Measurements from ENCODE around the gene PARP1. TPM values are rescaled to one million over a fixed set of nuclear protein-coding genes. Genes with fewer than 3 reads are reported as not detected.

The PARP1 gene
- polyA plus RNA-seq, 3 donors: 17.7 to 30.0 (median 23.3) TPM

- Histone ChIP-seq H3K4me1 (ENCODE audit: control insufficient read depth in 1 of 2, insufficient read depth in 2 of 2, low read length in 2 of 2) (no peaks in the 10 kb centered on the region), H3K9me3 (replicated peaks in 1 of 2; ENCODE audit: control insufficient read depth in 1 of 2, insufficient read depth in 1 of 2, low read length in 2 of 2) (no peaks in the 10 kb centered on the region), H3K4me3 (replicated peaks in 1 of 3; ENCODE audit: low read depth in 2 of 3, low read length in 3 of 3) (peak overlapping the region in 1 of 3 experiments; percentile 24), H3K27ac (ENCODE audit: low read depth in 1 of 2, low read length in 2 of 2) (no peak overlapping the region), H3K36me3 (replicated peaks in 1 of 2; ENCODE audit: control insufficient read depth in 1 of 2, insufficient read depth in 2 of 2, low read length in 2 of 2) (no peaks in the 10 kb centered on the region), H3K79me2 (ENCODE audit: insufficient read depth, low read length) (no peaks in the 10 kb centered on the region), H3K27me3 (ENCODE audit: control insufficient read depth in 2 of 2, insufficient read depth in 2 of 2, low read length in 2 of 2) (peaks cover 4 to 6% of the 10 kb centered on the region in 2 donors), H2AFZ (ENCODE audit: insufficient read depth, low read depth, low read length, poor library complexity, severe bottlenecking) (peak overlapping the region; percentile 43), H3K4me2 (replicated peaks; ENCODE audit: extremely low read depth, low read length, poor library complexity, severe bottlenecking) (peak overlapping the region; percentile 9), H4K20me1 (ENCODE audit: insufficient read depth, low read length) (no peaks in the 10 kb centered on the region), H3K9ac (ENCODE audit: insufficient read depth, low read length, poor library complexity, severe bottlenecking) (no peak overlapping the region)
- no peak overlapping the region for H3K27ac Mint-ChIP-seq
- WGBS (ENCODE audit: insufficient coverage): 17% methylated on average over 16 of the region's 24 CpGs
- peak overlapping the region; percentile 68 to 85 for H3K4me3 Mint-ChIP-seq
- intact Hi-C loops (cut with micrococcal nuclease): no loop called here
- peaks cover 0 to 2% (median 0%) of the 10 kb centered on the region in 7 donors for H3K9me3 Mint-ChIP-seq
- peaks cover 6 to 14% (median 7%) of the 10 kb centered on the region in 3 donors for H3K27me3 Mint-ChIP-seq (ENCODE audit: low read depth in 3 of 3)
- TF ChIP-seq, protein P1, sequence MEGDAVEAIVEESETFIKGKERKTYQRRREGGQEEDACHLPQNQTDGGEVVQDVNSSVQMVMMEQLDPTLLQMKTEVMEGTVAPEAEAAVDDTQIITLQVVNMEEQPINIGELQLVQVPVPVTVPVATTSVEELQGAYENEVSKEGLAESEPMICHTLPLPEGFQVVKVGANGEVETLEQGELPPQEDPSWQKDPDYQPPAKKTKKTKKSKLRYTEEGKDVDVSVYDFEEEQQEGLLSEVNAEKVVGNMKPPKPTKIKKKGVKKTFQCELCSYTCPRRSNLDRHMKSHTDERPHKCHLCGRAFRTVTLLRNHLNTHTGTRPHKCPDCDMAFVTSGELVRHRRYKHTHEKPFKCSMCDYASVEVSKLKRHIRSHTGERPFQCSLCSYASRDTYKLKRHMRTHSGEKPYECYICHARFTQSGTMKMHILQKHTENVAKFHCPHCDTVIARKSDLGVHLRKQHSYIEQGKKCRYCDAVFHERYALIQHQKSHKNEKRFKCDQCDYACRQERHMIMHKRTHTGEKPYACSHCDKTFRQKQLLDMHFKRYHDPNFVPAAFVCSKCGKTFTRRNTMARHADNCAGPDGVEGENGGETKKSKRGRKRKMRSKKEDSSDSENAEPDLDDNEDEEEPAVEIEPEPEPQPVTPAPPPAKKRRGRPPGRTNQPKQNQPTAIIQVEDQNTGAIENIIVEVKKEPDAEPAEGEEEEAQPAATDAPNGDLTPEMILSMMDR (IDR thresholded peaks at IDR 0.05): no peak
- peaks cover 8% of the 10 kb centered on the region for H3K4me1 Mint-ChIP-seq
- no peak for DNase-seq
- H3K36me3 Mint-ChIP-seq: no peaks in the 10 kb centered on the region
Observed at GRCh38 chr1:226425431-226426031, 17.6 kb upstream of the PARP1 start.

GRCh38 chr1:226425004-226425378 is 17.1 kb upstream of the PARP1 start:
- DNase-seq: no peak
- 20% methylated on average over 1 of the region's 2 CpGs for WGBS (ENCODE audit: insufficient coverage)
- intact Hi-C loops (cut with micrococcal nuclease): no loop called here
- Histone ChIP-seq H3K27me3 (ENCODE audit: control insufficient read depth in 2 of 2, insufficient read depth in 2 of 2, low read length in 2 of 2) (peaks cover 4 to 6% of the 10 kb centered on the region in 2 donors), H3K9ac (ENCODE audit: insufficient read depth, low read length, poor library complexity, severe bottlenecking) (no peak overlapping the region), H2AFZ (ENCODE audit: insufficient read depth, low read depth, low read length, poor library complexity, severe bottlenecking) (no peak overlapping the region), H3K4me3 (replicated peaks in 1 of 3; ENCODE audit: low read depth in 2 of 3, low read length in 3 of 3) (no peak overlapping the region), H3K4me2 (replicated peaks; ENCODE audit: extremely low read depth, low read length, poor library complexity, severe bottlenecking) (no peak overlapping the region), H3K27ac (ENCODE audit: low read depth in 1 of 2, low read length in 2 of 2) (no peak overlapping the region), H3K9me3 (replicated peaks in 1 of 2; ENCODE audit: control insufficient read depth in 1 of 2, insufficient read depth in 1 of 2, low read length in 2 of 2) (no peaks in the 10 kb centered on the region), H3K79me2 (ENCODE audit: insufficient read depth, low read length) (no peaks in the 10 kb centered on the region), H4K20me1 (ENCODE audit: insufficient read depth, low read length) (no peaks in the 10 kb centered on the region), H3K36me3 (replicated peaks in 1 of 2; ENCODE audit: control insufficient read depth in 1 of 2, insufficient read depth in 2 of 2, low read length in 2 of 2) (no peaks in the 10 kb centered on the region), H3K4me1 (ENCODE audit: control insufficient read depth in 1 of 2, insufficient read depth in 2 of 2, low read length in 2 of 2) (no peaks in the 10 kb centered on the region)
- Mint-ChIP-seq H3K27me3 (ENCODE audit: low read depth in 3 of 3) (peaks cover 6 to 14% (median 7%) of the 10 kb centered on the region in 3 donors), H3K27ac (no peak overlapping the region), H3K36me3 (no peaks in the 10 kb centered on the region), H3K4me1 (peaks cover 8% of the 10 kb centered on the region), H3K4me3 (no peak overlapping the region), H3K9me3 (peaks cover 0 to 2% (median 0%) of the 10 kb centered on the region in 7 donors)
- TF ChIP-seq, protein P1 (IDR thresholded peaks at IDR 0.05): no peak

All from CD14-positive monocyte (primary cell).